ENCODE data around the gene TESK1.

- TF ChIP-seq CEBPB (IDR thresholded peaks at IDR 0.05) (no peak), EGR1 (IDR thresholded peaks at IDR 0.05) (no peak), EP300 (IDR thresholded peaks at IDR 0.05; ENCODE audit: borderline replicate concordance) (no peak), YY1 (IDR thresholded peaks at IDR 0.05; ENCODE audit: low read depth) (no peak), REST (IDR thresholded peaks at IDR 0.05; ENCODE audit: low read depth) (no peak), FOXM1 (IDR thresholded peaks at IDR 0.05; ENCODE audit: borderline replicate concordance, low read depth) (no peak), NFIC (IDR thresholded peaks at IDR 0.05) (no peak), ZBTB7A (IDR thresholded peaks at IDR 0.05; ENCODE audit: low read depth) (no peak), RAD21 (IDR thresholded peaks at IDR 0.05; ENCODE audit: low read depth) (no peak), TAF1 (IDR thresholded peaks at IDR 0.05; ENCODE audit: low read depth) (no peak), CREB1 (IDR thresholded peaks at IDR 0.05; ENCODE audit: low read depth) (no peak), TEAD4 (IDR thresholded peaks at IDR 0.05) (no peak)
- TF ChIP-seq, protein P1, sequence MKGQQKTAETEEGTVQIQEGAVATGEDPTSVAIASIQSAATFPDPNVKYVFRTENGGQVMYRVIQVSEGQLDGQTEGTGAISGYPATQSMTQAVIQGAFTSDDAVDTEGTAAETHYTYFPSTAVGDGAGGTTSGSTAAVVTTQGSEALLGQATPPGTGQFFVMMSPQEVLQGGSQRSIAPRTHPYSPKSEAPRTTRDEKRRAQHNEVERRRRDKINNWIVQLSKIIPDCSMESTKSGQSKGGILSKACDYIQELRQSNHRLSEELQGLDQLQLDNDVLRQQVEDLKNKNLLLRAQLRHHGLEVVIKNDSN (IDR thresholded peaks at IDR 0.05) = no peak
- TF ChIP-seq, protein P2, sequence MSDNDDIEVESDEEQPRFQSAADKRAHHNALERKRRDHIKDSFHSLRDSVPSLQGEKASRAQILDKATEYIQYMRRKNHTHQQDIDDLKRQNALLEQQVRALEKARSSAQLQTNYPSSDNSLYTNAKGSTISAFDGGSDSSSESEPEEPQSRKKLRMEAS (IDR thresholded peaks at IDR 0.05) = no peak
Observed at GRCh38 chr9:35593581-35593980, 11.5 kb upstream of the TESK1 start.
